Liver (tissue), 3 donors: ENCODE measurements around the gene SEC31A.

Experiments
- ATF3 ChIP-seq: IDR thresholded peaks from 2 replicates; pipeline ENCODE4 v1.6.1; 2016; ENCODE audit warnings: antibody characterized with exemption
- CTCF ChIP-seq: fragments of 150-350 bp; IDR thresholded peaks from 2 replicates; pipeline ENCODE4 v1.5.1; 2017; ENCODE audit warnings: improper control_type of control experiment, low read depth, low read length; ENCODE audit not compliant: missing input control
- GABPA ChIP-seq, 2 donors: IDR thresholded peaks in 1 of 2; conservative IDR thresholded peaks in 1 of 2; 2 replicates each; pipeline ENCODE4 v1.6.1; 2016; ENCODE audit warnings: antibody characterized with exemption in 2 of 2, mild to moderate bottlenecking in 1 of 2, moderate library complexity in 1 of 2
- HNF4G ChIP-seq: IDR thresholded peaks from 2 replicates; pipeline ENCODE4 v1.6.1; 2016; ENCODE audit warnings: antibody characterized with exemption
- JUND ChIP-seq, 2 donors: IDR thresholded peaks; 2 replicates each; pipeline ENCODE4 v1.6.1; 2016; ENCODE audit warnings: antibody characterized with exemption in 2 of 2
- MAX ChIP-seq: IDR thresholded peaks from 2 replicates; pipeline ENCODE4 v1.6.1; 2016; ENCODE audit warnings: antibody characterized with exemption
- RAD21 ChIP-seq, 2 donors: IDR thresholded peaks; 2 replicates each; pipeline ENCODE4 v1.6.1; 2016; ENCODE audit warnings: antibody characterized with exemption in 2 of 2, mild to moderate bottlenecking in 2 of 2
- REST ChIP-seq: IDR thresholded peaks from 2 replicates; pipeline ENCODE4 v1.6.1; 2016; ENCODE audit warnings: antibody characterized with exemption, mild to moderate bottlenecking
- RXRA ChIP-seq, 2 donors: IDR thresholded peaks; 2 replicates each; pipeline ENCODE4 v1.6.1; 2017 to 2018; ENCODE audit warnings: antibody characterized with exemption in 2 of 2, mild to moderate bottlenecking in 1 of 2
- SP1 ChIP-seq: IDR thresholded peaks from 2 replicates; pipeline ENCODE4 v1.6.1; 2018; ENCODE audit warnings: antibody characterized with exemption, mild to moderate bottlenecking
- TAF1 ChIP-seq: conservative IDR thresholded peaks from 2 replicates; pipeline ENCODE4 v1.6.1; 2016; ENCODE audit warnings: antibody characterized with exemption, mild to moderate bottlenecking
- YY1 ChIP-seq: IDR thresholded peaks from 2 replicates; pipeline ENCODE4 v1.6.1; 2016; ENCODE audit warnings: antibody characterized with exemption, mild to moderate bottlenecking
- donor health status: healthy.
- donor health status: healthy.

- TF ChIP-seq CTCF, result no peak
- TF ChIP-seq TAF1, result no peak
- TF ChIP-seq YY1, result no peak
- no peak for TF ChIP-seq RAD21 (IDR thresholded peaks at IDR 0.05)
- TF ChIP-seq REST, result no peak
- no peak for TF ChIP-seq RXRA (IDR thresholded peaks at IDR 0.05)
- no peak for TF ChIP-seq SP1
- no peak for TF ChIP-seq MAX
- TF ChIP-seq HNF4G, result no peak
- TF ChIP-seq ATF3, result no peak
- no peak for TF ChIP-seq JUND (IDR thresholded peaks at IDR 0.05)
- TF ChIP-seq GABPA (IDR thresholded peaks at IDR 0.05 in 1 of 2, conservative IDR thresholded peaks at IDR 0.05 in 1 of 2), result no peak
Observed at GRCh38 chr4:82893942-82894341, 3.0 kb upstream of the SEC31A start.
